Endothelial cell of umbilical vein (primary cell): ENCODE measurements around the gene TSHB. TPM values are rescaled to one million over a fixed set of nuclear protein-coding genes. Genes with fewer than 3 reads are reported as not detected.

Experiments used
- BruUV-seq: library from RNA; stranded (reverse); fragments of 400-500 nt; replicated peaks from 2 replicates; lab custom pipeline; 2021; lab: Mats Ljungman, UMichigan
- CTCF ChIA-PET: fragments of 300-600, 350-600 bp; sonication (Branson Sonifier 250); formaldehyde crosslinking; loops from one replicate; lab custom pipeline; 2021; ENCODE audit warnings: antibody characterized with exemption, inconsistent platforms; lab: Charles Lee
- POLR2A ChIA-PET: fragments of 300-600, 350-600 bp; sonication (Branson Sonifier 250); formaldehyde crosslinking; loops from one replicate; lab custom pipeline; 2021; ENCODE audit warnings: antibody characterized with exemption, inconsistent platforms; lab: Charles Lee
- DNase-seq: peaks from one replicate; pipeline ENCODE4 v3.0.0-alpha.2; 2011; ENCODE audit warnings: low read depth, low spot score
- FAIRE-seq: peaks from 2 replicates; lab custom pipeline; 2011; peaks lifted over from hg19 to GRCh38; lab: Jason Lieb, UNC
- H2AFZ ChIP-seq: 2 replicates; pipeline ENCODE4 v1.6.0; 2012; ENCODE audit warnings: low read depth, low read length, control low read depth, inconsistent platforms
- H3K27ac ChIP-seq: 2 replicates; pipeline ENCODE4 v1.5.1; 2011; ENCODE audit warnings: low read depth, mild to moderate bottlenecking, control low read depth, low read length, moderate library complexity; ENCODE audit not compliant: insufficient read depth
- H3K27me3 ChIP-seq, 2 experiments: 2 replicates each; pipeline versions ENCODE4 v1.6.0 to v1.6.1; 2011; ENCODE audit warnings: low read length in 2 of 2, mixed read lengths in 1 of 2; ENCODE audit not compliant: control insufficient read depth in 2 of 2, insufficient read depth in 2 of 2
- H3K36me3 ChIP-seq, 2 experiments: 2 replicates in 1 of 2; 3 replicates in 1 of 2; pipeline ENCODE4 v1.5.1; 2011; ENCODE audit warnings: low read length in 2 of 2, mild to moderate bottlenecking in 1 of 2, moderate library complexity in 1 of 2; ENCODE audit not compliant: control insufficient read depth in 2 of 2, insufficient read depth in 2 of 2; ENCODE audit errors: extremely low read depth in 1 of 2
- H3K4me1 ChIP-seq: 3 replicates; pipeline ENCODE4 v1.5.1; 2011; ENCODE audit warnings: mild to moderate bottlenecking, low read length; ENCODE audit not compliant: control insufficient read depth, insufficient read depth; ENCODE audit errors: extremely low read depth
- H3K4me2 ChIP-seq: 2 replicates; pipeline ENCODE4 v1.6.1; 2011; ENCODE audit warnings: low read length, control low read depth, mixed read lengths; ENCODE audit not compliant: insufficient read depth
- H3K4me3 ChIP-seq, 3 experiments: fragments of 200-600 bp in 1 of 3; sonication (generic), shearing (Covaris generic) in 1 of 3; replicated peaks in 1 of 3; 2 replicates each; pipeline ENCODE4 v1.5.1; 2011 to 2016; ENCODE audit warnings: control low read depth in 3 of 3, low read length in 3 of 3, mild to moderate bottlenecking in 2 of 3, inconsistent platforms in 1 of 3, low read depth in 1 of 3, moderate library complexity in 1 of 3; ENCODE audit not compliant: insufficient read depth in 1 of 3
- H3K79me2 ChIP-seq: 2 replicates; pipeline ENCODE4 v1.6.0; 2012; ENCODE audit warnings: low read length, inconsistent platforms; ENCODE audit not compliant: control insufficient read depth, insufficient read depth
- H3K9ac ChIP-seq: replicated peaks from 2 replicates; pipeline ENCODE3; 2011; ENCODE audit warnings: low read length, control low read depth; ENCODE audit not compliant: insufficient read depth; ENCODE audit errors: extremely low read depth
- H3K9me1 ChIP-seq: replicated peaks from 3 replicates; pipeline ENCODE4 v1.6.0; 2011; ENCODE audit warnings: mild to moderate bottlenecking, low read length; ENCODE audit not compliant: control insufficient read depth, insufficient read depth; ENCODE audit errors: extremely low read depth
- H3K9me3 ChIP-seq: replicated peaks from 2 replicates; pipeline ENCODE4 v1.5.1; 2012; ENCODE audit warnings: low read length, inconsistent platforms; ENCODE audit not compliant: control insufficient read depth, insufficient read depth
- H4K20me1 ChIP-seq: replicated peaks from 2 replicates; pipeline ENCODE3; 2011; ENCODE audit warnings: mild to moderate bottlenecking, low read length; ENCODE audit not compliant: control insufficient read depth, insufficient read depth; ENCODE audit errors: extremely low read depth
- CTCF ChIP-seq, 2 donors: IDR thresholded peaks; 1 replicate in 1 of 2; 2 replicates in 1 of 2; pipeline ENCODE4 v1.5.1; 2011; ENCODE audit warnings: low read length in 2 of 2, mild to moderate bottlenecking in 2 of 2, moderate library complexity in 2 of 2, control low read depth in 1 of 2, inconsistent platforms in 1 of 2, low read depth in 1 of 2; ENCODE audit not compliant: insufficient read depth in 1 of 2; ENCODE audit errors: extremely low read depth in 1 of 2
- EZH2 ChIP-seq: IDR thresholded peaks from 2 replicates; pipeline ENCODE4 v1.6.1; 2012; ENCODE audit warnings: borderline replicate concordance, low read depth, mild to moderate bottlenecking, moderate library complexity, low read length, inconsistent platforms; ENCODE audit not compliant: severe bottlenecking
- FOS ChIP-seq: IDR thresholded peaks from 2 replicates; pipeline ENCODE4 v1.6.1; 2011; ENCODE audit warnings: mild to moderate bottlenecking, low read length, moderate library complexity, borderline replicate concordance; ENCODE audit not compliant: insufficient read depth
- GATA2 ChIP-seq: IDR thresholded peaks from 2 replicates; pipeline ENCODE4 v1.7.0; 2011; ENCODE audit warnings: low read depth, mild to moderate bottlenecking, moderate library complexity, mixed read lengths, low read length; ENCODE audit not compliant: insufficient read length, insufficient read depth
- JUN ChIP-seq: IDR thresholded peaks from 2 replicates; pipeline ENCODE4 v1.6.1; 2011; ENCODE audit warnings: borderline replicate concordance, low read depth; ENCODE audit not compliant: insufficient read length, insufficient read depth
- MAX ChIP-seq: IDR thresholded peaks from 2 replicates; pipeline ENCODE4 v1.6.1; 2011; ENCODE audit not compliant: insufficient read depth, insufficient read length
- MYC ChIP-seq: IDR thresholded peaks from one replicate; pipeline ENCODE4 v1.6.1; 2011; ENCODE audit warnings: mild to moderate bottlenecking, low read depth, low read length
- POLR2A ChIP-seq: IDR thresholded peaks from 2 replicates; pipeline ENCODE4 v1.6.1; 2012; ENCODE audit warnings: low read depth, mild to moderate bottlenecking, control low read depth, low read length
- POLR2AphosphoS5 ChIP-seq: IDR thresholded peaks from 2 replicates; pipeline ENCODE4 v1.6.1; 2012; ENCODE audit warnings: low read depth, mild to moderate bottlenecking, control low read depth, low read length, moderate library complexity; ENCODE audit not compliant: insufficient read depth
- dilution Hi-C: fragments of 300-500 bp; cut with MboI; formaldehyde crosslinking; loops from one replicate; pipeline ENCODE4 v1.15.0; 2019; ENCODE audit warnings: low sequenced_read_pairs; ENCODE audit not compliant: extremely low pct_ligation_motif_present
- intact Hi-C: fragments of 100-400 bp; cut with micrococcal nuclease; formaldehyde crosslinking; loops from one replicate; pipeline ENCODE4 v1.10.0; 2022
- polyA plus RNA-seq, 4 experiments: library from polyadenylated mRNA; depleted of rRNA in 3 of 4; stranded (reverse) in 3 of 4; unstranded in 1 of 4; fragments of >200 nt; gene quantifications; 2 replicates each; pipeline versions ENCODE4 v1.2.1 to v1.2.3, GENCODE V29; 2011 to 2012; ENCODE audit warnings: missing spikeins in 1 of 4
- total RNA-seq: library from RNA; stranded (reverse); gene quantifications from 2 replicates; pipeline ENCODE4 v1.2.3, GENCODE V29; 2021

Gene TSHB
- total and polyA plus RNA-seq, 2 donors (not counting 3 experiments of a cell fraction or from before 2014, with no cell fraction given): not detected

GRCh38 chr1:114997510-114998289 lies 31.9 kb upstream of the TSHB start:
- Histone ChIP-seq H3K27me3 (peaks cover 0 to 3% of the 10 kb centered on the region in 2 experiments), H2AFZ (no peak overlapping the region), H3K4me2 (no peak overlapping the region), H3K4me1 (no peaks in the 10 kb centered on the region), H3K4me3 (no peak overlapping the region), H4K20me1 (no peaks in the 10 kb centered on the region), H3K27ac (no peak overlapping the region), H3K79me2 (no peaks in the 10 kb centered on the region), H3K9me3 (no peaks in the 10 kb centered on the region), H3K9ac (no peak overlapping the region), H3K36me3 (no peaks in the 10 kb centered on the region), H3K9me1 (no peaks in the 10 kb centered on the region)
- dilution Hi-C loops: no loop called here
- POLR2A ChIA-PET: no interaction called here
- CTCF ChIA-PET: interaction anchor here (0.6 kb wide), 1 partner anchor 10 kb away, joined by 6 read pairs; no protein-coding TSS in a partner anchor
- intact Hi-C loops: no loop called here
- DNase-seq: no peak
- BruUV-seq: no TSS peak
- TF ChIP-seq FOS: no peak
- no peak for TF ChIP-seq MAX
- TF ChIP-seq GATA2: no peak
- TF ChIP-seq JUN: no peak
- TF ChIP-seq EZH2: no peak
- TF ChIP-seq POLR2AphosphoS5: no peak
- TF ChIP-seq MYC: no peak
- no peak for TF ChIP-seq CTCF (IDR thresholded peaks at IDR 0.05; ENCODE audit: extremely low read depth in 1 of 2, insufficient read depth in 1 of 2, low read depth in 1 of 2, low read length in 2 of 2)
- TF ChIP-seq POLR2A: no peak
- FAIRE-seq: no peak
